8988T (cell line): ENCODE measurements around the gene FOLR1.
A peak's percentile ranks its signal among the peaks of the same experiment; 100 is the strongest.

Experiments used
- DNase-seq: peaks from one replicate; pipeline ENCODE4 v3.0.0; 2011

The FOLR1 gene

GRCh38 chr11:72224564-72225410, 32.8 kb downstream of the FOLR1 start, which contains the start of gene INPPL1:
Gene INPPL1 (plus strand): TSS chr11:72224767. CDS start chr11:72224985, 218 bp downstream.
- peak; percentile 39 for DNase-seq

GRCh38 chr11:72225411-72225951, 33.5 kb downstream of the FOLR1 start:
- DNase-seq: peak; percentile 38

- DNase-seq: no peak
Measured at GRCh38 chr11:72226701-72227100, 34.8 kb downstream of the FOLR1 start.

- DNase-seq: no peak
Measured at GRCh38 chr11:72227316-72228228, 35.6 kb downstream of the FOLR1 start.

- DNase-seq: no peak
Measured at GRCh38 chr11:72228229-72228843, 36.4 kb downstream of the FOLR1 start.

- DNase-seq: no peak
Measured at GRCh38 chr11:72228844-72229231, 36.9 kb downstream of the FOLR1 start.

GRCh38 chr11:72229336-72229924, 37.5 kb downstream of the FOLR1 start:
- DNase-seq: no peak

- DNase-seq: no peak
Measured at GRCh38 chr11:72229925-72230763, 38.2 kb downstream of the FOLR1 start.

- no peak for DNase-seq
Measured at GRCh38 chr11:72230764-72231365, 38.9 kb downstream of the FOLR1 start.

- DNase-seq: no peak
Measured at GRCh38 chr11:72231396-72232259, 39.7 kb downstream of the FOLR1 start.

- DNase-seq: no peak
Measured at GRCh38 chr11:72232260-72233055, 40.5 kb downstream of the FOLR1 start.

GRCh38 chr11:72233056-72233772, 41.3 kb downstream of the FOLR1 start:
- DNase-seq: no peak

GRCh38 chr11:72233773-72234513, 42.0 kb downstream of the FOLR1 start:
- DNase-seq: no peak

- DNase-seq: no peak
Measured at GRCh38 chr11:72234514-72234830, 42.5 kb downstream of the FOLR1 start.

GRCh38 chr11:72234920-72235319, 43.0 kb downstream of the FOLR1 start:
- DNase-seq: no peak

- DNase-seq: peak; percentile 39
Measured at GRCh38 chr11:72235351-72236057, 43.6 kb downstream of the FOLR1 start.

GRCh38 chr11:72236083-72236697, 44.2 kb downstream of the FOLR1 start:
- DNase-seq: no peak
